Ishikawa (cell line): Measurements from ENCODE around the gene ZNF669.

Experiments
- CEBPB ChIP-seq: IDR thresholded peaks from 2 replicates; pipeline ENCODE4 v1.6.1; 2012
- CREB1 ChIP-seq: IDR thresholded peaks from 2 replicates; pipeline ENCODE4 v1.6.1; 2012; ENCODE audit warnings: low read depth
- EP300 ChIP-seq: IDR thresholded peaks from 2 replicates; pipeline ENCODE4 v1.6.1; 2012; ENCODE audit warnings: borderline replicate concordance
- FOXM1 ChIP-seq: IDR thresholded peaks from 2 replicates; pipeline ENCODE4 v1.6.1; 2012; ENCODE audit warnings: low read depth, borderline replicate concordance
- MAX ChIP-seq: IDR thresholded peaks from 2 replicates; pipeline ENCODE4 v1.6.1; 2012
- NFIC ChIP-seq: IDR thresholded peaks from 2 replicates; pipeline ENCODE4 v1.6.1; 2012
- RAD21 ChIP-seq: IDR thresholded peaks from 2 replicates; pipeline ENCODE4 v1.6.1; 2012; ENCODE audit warnings: low read depth
- TAF1 ChIP-seq: IDR thresholded peaks from 2 replicates; pipeline ENCODE4 v1.6.1; 2012; ENCODE audit warnings: low read depth, mild to moderate bottlenecking
- TEAD4 ChIP-seq: IDR thresholded peaks from 2 replicates; pipeline ENCODE4 v1.6.1; 2012
- USF1 ChIP-seq: IDR thresholded peaks from 2 replicates; pipeline ENCODE4 v1.6.1; 2012
- YY1 ChIP-seq: IDR thresholded peaks from 2 replicates; pipeline ENCODE4 v1.6.1; 2012; ENCODE audit warnings: low read depth
- ZBTB7A ChIP-seq: IDR thresholded peaks from 2 replicates; pipeline ENCODE4 v1.6.1; 2012; ENCODE audit warnings: low read depth
- TF ChIP-seq, protein P1 (sequence below): IDR thresholded peaks from 2 replicates; pipeline ENCODE4 v1.6.1; 2012; ENCODE audit warnings: low read depth, mild to moderate bottlenecking

- TF ChIP-seq EP300 = no peak
- TF ChIP-seq CREB1 = no peak
- no peak for TF ChIP-seq CEBPB
- TF ChIP-seq TEAD4 = no peak
- TF ChIP-seq USF1 = no peak
- no peak for TF ChIP-seq FOXM1
- no peak for TF ChIP-seq YY1
- TF ChIP-seq MAX = no peak
- no peak for TF ChIP-seq RAD21
- TF ChIP-seq, protein P1, sequence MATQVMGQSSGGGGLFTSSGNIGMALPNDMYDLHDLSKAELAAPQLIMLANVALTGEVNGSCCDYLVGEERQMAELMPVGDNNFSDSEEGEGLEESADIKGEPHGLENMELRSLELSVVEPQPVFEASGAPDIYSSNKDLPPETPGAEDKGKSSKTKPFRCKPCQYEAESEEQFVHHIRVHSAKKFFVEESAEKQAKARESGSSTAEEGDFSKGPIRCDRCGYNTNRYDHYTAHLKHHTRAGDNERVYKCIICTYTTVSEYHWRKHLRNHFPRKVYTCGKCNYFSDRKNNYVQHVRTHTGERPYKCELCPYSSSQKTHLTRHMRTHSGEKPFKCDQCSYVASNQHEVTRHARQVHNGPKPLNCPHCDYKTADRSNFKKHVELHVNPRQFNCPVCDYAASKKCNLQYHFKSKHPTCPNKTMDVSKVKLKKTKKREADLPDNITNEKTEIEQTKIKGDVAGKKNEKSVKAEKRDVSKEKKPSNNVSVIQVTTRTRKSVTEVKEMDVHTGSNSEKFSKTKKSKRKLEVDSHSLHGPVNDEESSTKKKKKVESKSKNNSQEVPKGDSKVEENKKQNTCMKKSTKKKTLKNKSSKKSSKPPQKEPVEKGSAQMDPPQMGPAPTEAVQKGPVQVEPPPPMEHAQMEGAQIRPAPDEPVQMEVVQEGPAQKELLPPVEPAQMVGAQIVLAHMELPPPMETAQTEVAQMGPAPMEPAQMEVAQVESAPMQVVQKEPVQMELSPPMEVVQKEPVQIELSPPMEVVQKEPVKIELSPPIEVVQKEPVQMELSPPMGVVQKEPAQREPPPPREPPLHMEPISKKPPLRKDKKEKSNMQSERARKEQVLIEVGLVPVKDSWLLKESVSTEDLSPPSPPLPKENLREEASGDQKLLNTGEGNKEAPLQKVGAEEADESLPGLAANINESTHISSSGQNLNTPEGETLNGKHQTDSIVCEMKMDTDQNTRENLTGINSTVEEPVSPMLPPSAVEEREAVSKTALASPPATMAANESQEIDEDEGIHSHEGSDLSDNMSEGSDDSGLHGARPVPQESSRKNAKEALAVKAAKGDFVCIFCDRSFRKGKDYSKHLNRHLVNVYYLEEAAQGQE = no peak
- TF ChIP-seq ZBTB7A = no peak
- TF ChIP-seq TAF1 = no peak
- TF ChIP-seq NFIC = no peak
Measured at GRCh38 chr1:247107694-247108093, 3.5 kb upstream of the ZNF669 start.
